OCI-LY1 (cell line): ENCODE measurements around the gene EMX1.

Experiments
- CTCF ChIP-seq: fragments of 200-600 bp; sonication (generic), shearing (Covaris generic); IDR thresholded peaks from 2 replicates; pipeline ENCODE4 v1.5.1; 2017; ENCODE audit warnings: mild to moderate bottlenecking, antibody characterized with exemption, low read length, moderate library complexity, mixed read lengths
- EZH2 ChIP-seq: fragments of 200-600 bp; sonication (generic), shearing (Covaris generic); IDR thresholded peaks from 2 replicates; pipeline ENCODE4 v1.8.0; 2017; ENCODE audit warnings: borderline replicate concordance, mixed run types, mild to moderate bottlenecking, antibody characterized with exemption, low read length, moderate library complexity, mixed read lengths

- no peak for TF ChIP-seq CTCF
- no peak for TF ChIP-seq EZH2
These were observed 30.9 kb downstream of the EMX1 start for GRCh38 chr2:72947952-72948830.
